Measurements from ENCODE around the gene USP28.

GRCh38 chr11:113778111-113778910 is 97.1 kb downstream of the USP28 start:
- TF ChIP-seq CTCF (IDR thresholded peaks at IDR 0.05), result no peak
- TF ChIP-seq POLR2AphosphoS5 (IDR thresholded peaks at IDR 0.05; ENCODE audit: insufficient read depth in 1 of 2, low read depth in 1 of 2), result peak in 1 of 2 donors; percentile 80

All from vagina (tissue), 2 donors.